ENCODE results near the gene PTPRG. TPM values are rescaled to one million over a fixed set of nuclear protein-coding genes. Genes with fewer than 3 reads are reported as not detected.
"Not testable (repeated sequence)": the region's sequence is repeated elsewhere in the genome, so short reads cannot be mapped to it uniquely, and the experiment has no call there.

The PTPRG gene
- total RNA-seq, 4 donors from 2014 or later, result 8.4 to 37.3 (median 14.9) TPM

GRCh38 chr3:61697301-61697700 is 135.9 kb downstream of the PTPRG start:
- WGBS, 2 donors, result 39 to 46% methylated on average over 2 of the region's 2 CpGs
- no peak for DNase-seq (ENCODE audit: low spot score in 2 of 2)
- intact Hi-C loops (cut with DNase I; ENCODE audit: low total_unique reads), result no loop called here
- H3K4me3 ChIP-seq (ENCODE audit: low read depth, poor library complexity, severe bottlenecking), result no peak overlapping the region
- TF ChIP-seq CTCF (IDR thresholded peaks at IDR 0.05), result no peak
- TF ChIP-seq POLR2A (IDR thresholded peaks at IDR 0.05), result no peak

GRCh38 chr3:61698278-61699072 is 137.1 kb downstream of the PTPRG start:
- 88 to 93% methylated on average over 3 of the region's 3 CpGs for WGBS, 2 donors
- intact Hi-C loops (cut with DNase I; ENCODE audit: low total_unique reads); H3K4me3 ChIP-seq (ENCODE audit: low read depth, poor library complexity, severe bottlenecking); DNase-seq (ENCODE audit: low spot score in 2 of 2): not testable (repeated sequence)

GRCh38 chr3:61699622-61700021 is 138.3 kb downstream of the PTPRG start:
- TF ChIP-seq POLR2A (IDR thresholded peaks at IDR 0.05) (no peak), CTCF (IDR thresholded peaks at IDR 0.05) (no peak)
- DNase-seq (ENCODE audit: low spot score in 2 of 2), result no peak
- intact Hi-C loops (cut with DNase I; ENCODE audit: low total_unique reads), result no loop called here
- H3K4me3 ChIP-seq (ENCODE audit: low read depth, poor library complexity, severe bottlenecking), result no peak overlapping the region

GRCh38 chr3:61701011-61701410 is 139.6 kb downstream of the PTPRG start:
- no peak for TF ChIP-seq POLR2A (IDR thresholded peaks at IDR 0.05)
- no peak for TF ChIP-seq CTCF (IDR thresholded peaks at IDR 0.05)
- DNase-seq (ENCODE audit: low spot score in 2 of 2), result no peak
- no peak overlapping the region for H3K4me3 ChIP-seq (ENCODE audit: low read depth, poor library complexity, severe bottlenecking)
- intact Hi-C loops (cut with DNase I; ENCODE audit: low total_unique reads), result no loop called here
- WGBS, 2 donors, result 79 to 82% methylated on average over 1 of the region's 1 CpG

- TF ChIP-seq CTCF (IDR thresholded peaks at IDR 0.05), result no peak
- no peak for TF ChIP-seq POLR2A (IDR thresholded peaks at IDR 0.05)
- intact Hi-C loops (cut with DNase I; ENCODE audit: low total_unique reads), result no loop called here
- no peak for DNase-seq (ENCODE audit: low spot score in 2 of 2)
- WGBS, 2 donors, result 80 to 81% methylated on average over 4 of the region's 4 CpGs
- no peak overlapping the region for H3K4me3 ChIP-seq (ENCODE audit: low read depth, poor library complexity, severe bottlenecking)
These were observed 141.1 kb downstream of the PTPRG start for GRCh38 chr3:61702453-61702852.

GRCh38 chr3:61704807-61705206 is 143.4 kb downstream of the PTPRG start:
- TF ChIP-seq CTCF (IDR thresholded peaks at IDR 0.05) (no peak), POLR2A (IDR thresholded peaks at IDR 0.05) (no peak)
- H3K4me3 ChIP-seq (ENCODE audit: low read depth, poor library complexity, severe bottlenecking), result no peak overlapping the region
- intact Hi-C loops (cut with DNase I; ENCODE audit: low total_unique reads), result no loop called here
- DNase-seq (ENCODE audit: low spot score in 2 of 2), result no peak
- WGBS, 2 donors, result 63 to 81% methylated on average over 2 of the region's 2 CpGs
